HG02884 (cell line): ENCODE data around the gene TK2.

Source experiments
- ATAC-seq: cut with Tn5 transposase; IDR thresholded peaks from one replicate; pipeline ENCODE4 v1.9.1; 2021; ENCODE audit warnings: mild to moderate bottlenecking, moderate library complexity; ENCODE audit not compliant: unreplicated experiment

The TK2 gene

GRCh38 chr16:66547101-66547989 lies 2.6 kb downstream of the TK2 start:
- no peak for ATAC-seq

DNA sequence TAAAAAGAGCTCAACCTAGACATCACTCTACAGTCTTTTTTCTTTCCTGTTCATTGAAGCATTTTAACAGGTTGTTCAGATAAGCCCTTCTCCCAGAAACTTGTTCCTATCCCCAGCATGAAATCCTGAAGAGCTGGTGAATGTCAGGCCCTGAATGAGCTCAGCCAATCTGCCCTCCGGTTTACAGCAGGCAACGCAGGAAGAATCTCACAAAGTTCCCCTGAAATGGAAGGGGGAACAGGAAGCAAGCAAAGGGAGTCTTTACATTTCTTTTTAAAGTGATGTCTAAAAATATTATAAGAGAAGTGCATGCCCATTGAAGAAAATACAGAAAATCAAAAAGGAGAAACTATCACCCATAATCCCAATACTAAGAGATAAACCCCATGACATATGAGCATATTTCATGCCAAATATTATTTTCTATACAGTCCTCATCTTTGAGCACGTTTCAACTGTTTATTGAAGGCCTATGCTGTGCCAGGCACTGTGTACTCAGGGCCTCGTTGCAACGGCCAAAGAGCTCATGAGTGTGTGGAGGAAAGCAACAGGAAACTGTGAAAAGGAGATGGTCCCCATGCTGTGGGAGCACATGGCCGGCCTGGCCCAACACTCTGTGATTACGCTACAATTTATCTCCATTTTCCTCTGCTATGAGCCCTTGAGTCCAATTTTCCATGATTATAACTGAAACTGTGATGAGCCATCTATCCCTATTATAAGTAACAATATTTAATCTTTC lies 5.7 kb downstream of the TK2 start:
- ATAC-seq, result no peak

- ATAC-seq, result no peak
Observed at GRCh38 chr16:66543541-66543940, 6.4 kb downstream of the TK2 start.

- ATAC-seq, result no peak
Observed at GRCh38 chr16:66542396-66542795, 7.5 kb downstream of the TK2 start.

GRCh38 chr16:66541388-66542355 lies 8.2 kb downstream of the TK2 start:
- no peak for ATAC-seq

- peak; percentile 89 for ATAC-seq
Observed at GRCh38 chr16:66539623-66540469, 10.1 kb downstream of the TK2 start.

DNA sequence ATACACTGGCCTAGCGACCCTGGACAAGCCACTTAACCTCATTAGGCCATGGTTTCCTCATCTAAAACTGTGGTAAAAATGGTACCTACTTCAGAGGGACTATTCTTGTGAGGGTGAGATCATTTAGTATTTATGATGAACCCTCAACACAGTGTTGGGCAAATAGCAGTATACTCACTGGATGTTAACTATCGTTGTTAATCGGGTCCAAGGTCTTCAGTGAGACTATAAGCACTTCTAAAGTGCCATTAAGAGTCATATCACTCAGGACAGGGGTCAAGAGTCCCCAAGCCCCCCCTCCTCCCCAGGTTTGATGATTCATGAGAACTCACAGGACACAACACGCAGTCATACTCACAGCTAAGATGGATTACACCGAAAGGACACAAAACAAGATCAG lies 11.0 kb downstream of the TK2 start:
- no peak for ATAC-seq

DNA sequence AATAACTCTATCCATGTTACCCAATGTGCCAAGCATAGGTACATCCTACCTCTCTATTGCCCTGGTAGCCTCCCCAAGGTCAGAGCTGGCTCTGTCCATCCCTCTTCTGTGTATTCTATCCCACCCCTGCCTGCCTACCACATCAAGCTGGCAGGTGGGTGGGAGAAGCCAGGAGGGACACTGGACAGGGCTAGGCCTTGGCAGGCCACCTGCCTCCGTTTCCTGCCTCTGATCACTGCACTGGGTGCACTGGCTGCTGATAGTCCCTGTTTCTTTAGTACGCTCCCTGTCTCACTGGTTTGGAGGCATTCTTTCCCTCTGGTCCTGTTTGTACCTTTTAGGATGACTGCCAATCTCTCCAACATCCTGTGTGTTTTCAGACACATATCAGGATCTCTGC lies 12.7 kb downstream of the TK2 start:
- no peak for ATAC-seq

DNA sequence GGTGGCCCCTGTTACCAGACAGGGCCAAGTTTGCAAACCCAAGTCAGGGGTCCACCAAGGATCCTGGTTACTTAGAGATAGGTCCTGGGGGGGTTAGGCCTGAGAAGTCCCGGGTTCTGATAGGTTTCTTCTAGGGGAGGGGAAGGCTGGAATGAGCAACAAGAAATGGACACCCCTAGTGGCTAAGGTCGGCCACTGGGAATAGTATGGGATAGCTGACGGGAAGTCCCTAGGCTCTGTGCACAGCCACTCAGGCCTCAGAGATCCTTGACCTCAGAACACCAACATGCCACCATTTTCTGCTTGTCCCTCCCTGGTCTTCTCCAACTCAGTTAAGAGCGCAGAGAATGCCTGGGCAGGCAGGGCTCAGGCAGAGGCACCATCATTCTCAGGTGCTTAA lies 13.4 kb downstream of the TK2 start:
- no peak for ATAC-seq

- no peak for ATAC-seq
Observed at GRCh38 chr16:66534376-66534799, 15.5 kb downstream of the TK2 start.

DNA sequence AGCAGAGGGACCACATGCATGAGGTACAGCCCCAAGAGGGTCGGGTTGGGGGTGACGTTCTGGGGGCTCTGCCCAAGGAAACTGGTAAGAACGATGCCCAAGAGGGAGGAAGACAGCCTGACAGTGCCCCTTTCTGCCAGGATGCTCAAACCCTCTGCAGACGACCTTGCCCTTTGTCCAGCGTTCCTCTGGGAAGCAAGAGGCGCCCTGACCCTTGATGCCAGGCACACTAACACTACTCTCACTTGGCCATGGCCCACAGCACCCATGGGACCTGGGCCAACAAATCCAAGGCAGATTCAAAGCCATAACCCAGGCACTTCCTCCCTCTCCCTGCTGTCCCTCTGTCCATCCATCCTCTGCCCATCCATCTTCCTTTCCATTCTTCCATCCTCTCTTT lies 20.4 kb downstream of the TK2 start:
- ATAC-seq, result no peak

DNA sequence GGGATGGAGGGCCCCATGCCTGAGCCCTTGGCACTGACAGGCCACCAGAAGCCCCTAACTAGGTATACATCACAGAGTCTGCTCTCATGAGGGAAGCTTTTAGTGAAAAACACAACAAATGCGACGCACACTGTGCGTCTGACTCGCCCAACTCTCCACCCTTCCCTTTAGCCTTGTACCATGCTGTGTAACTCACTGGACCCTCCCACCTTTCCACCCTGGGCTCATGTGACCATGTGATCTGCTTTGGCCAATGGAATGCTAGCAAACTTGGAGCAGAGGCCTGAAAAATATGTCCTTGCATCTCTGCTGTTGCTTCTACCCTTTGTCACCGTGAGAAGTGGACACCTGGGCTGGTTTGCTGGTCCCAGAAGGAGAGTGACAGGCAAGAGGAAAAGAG lies 21.6 kb downstream of the TK2 start:
- ATAC-seq, result no peak

DNA sequence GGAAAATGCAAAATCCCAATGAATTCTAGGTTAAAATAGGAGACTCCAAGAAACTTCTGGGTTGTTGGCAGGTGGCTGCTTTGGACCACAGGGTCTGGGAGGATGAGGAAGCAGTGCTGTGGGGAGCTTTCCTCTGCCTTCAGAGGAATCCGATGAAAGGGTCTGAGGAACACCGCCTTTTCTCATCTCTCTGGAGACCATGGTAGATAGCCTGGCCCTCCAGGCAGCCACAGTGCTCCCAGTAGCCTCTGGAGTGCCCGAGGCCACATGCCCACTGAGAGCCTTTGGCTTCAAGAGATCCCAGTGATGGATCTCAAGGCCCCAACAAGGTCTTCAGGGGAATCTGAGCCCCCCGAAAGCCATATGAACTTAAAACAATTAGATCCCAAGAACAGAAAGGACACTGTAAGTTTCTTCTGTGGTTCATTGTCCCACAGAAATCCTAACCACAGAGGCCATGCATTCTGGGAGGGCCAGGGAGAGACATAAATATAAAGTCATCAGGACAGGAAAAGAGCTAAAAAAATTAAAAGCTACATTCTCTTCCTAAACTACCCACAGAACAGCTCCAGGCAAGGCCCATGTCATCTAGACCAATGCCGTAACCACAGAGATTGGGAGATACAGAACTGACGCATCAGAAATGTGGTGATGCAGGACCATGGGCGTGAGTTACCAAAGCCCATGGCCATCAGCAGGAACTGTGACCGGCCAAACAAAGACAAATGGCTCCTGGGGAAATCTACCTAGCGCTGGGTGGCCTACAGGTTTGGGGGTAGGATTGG lies 24.3 kb downstream of the TK2 start:
- no peak for ATAC-seq

DNA sequence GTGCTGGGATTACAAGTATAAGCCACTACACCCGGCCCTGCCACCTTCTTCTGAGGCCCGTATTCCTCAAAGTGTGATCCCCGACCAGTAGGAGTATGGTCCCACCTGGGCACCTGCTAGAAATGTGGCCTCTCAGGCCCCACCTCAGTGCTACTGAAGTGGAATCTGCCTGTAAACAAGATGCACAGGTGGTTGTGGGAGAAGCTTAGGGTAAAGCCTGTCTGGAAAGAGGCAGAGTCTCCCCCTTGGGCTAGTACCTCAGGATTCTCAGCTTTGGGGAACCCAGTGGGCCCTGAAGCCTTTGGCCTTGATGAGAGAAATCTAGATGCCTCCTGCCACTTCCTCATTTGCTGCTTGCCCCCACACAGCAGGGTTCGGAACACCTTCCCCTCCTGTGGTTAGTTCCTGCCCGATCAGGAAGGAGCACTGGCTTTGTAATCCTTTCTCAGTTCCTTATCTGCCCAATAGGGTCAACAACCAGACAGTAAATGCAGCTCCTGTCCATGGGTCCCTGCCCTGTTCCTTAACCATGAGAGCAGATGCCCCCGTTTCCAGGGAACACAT lies 25.2 kb downstream of the TK2 start:
- ATAC-seq, result peak; percentile 66

GRCh38 chr16:66523861-66524354 lies 26.0 kb downstream of the TK2 start:
- no peak for ATAC-seq

GRCh38 chr16:66522816-66523590 lies 26.9 kb downstream of the TK2 start:
- no peak for ATAC-seq

- peak; percentile 55 for ATAC-seq
Observed at GRCh38 chr16:66521951-66522771, 27.8 kb downstream of the TK2 start.
